GM21526 (cell line): ENCODE results near the gene CDK11B.
"Not testable (repeated sequence)": the region's sequence is repeated elsewhere in the genome, so short reads cannot be mapped to it uniquely, and the experiment has no call there.

Experiments used
- ATAC-seq: cut with Tn5 transposase; IDR thresholded peaks from one replicate; pipeline ENCODE4 v1.9.1; 2021; ENCODE audit warnings: moderate library complexity; ENCODE audit not compliant: unreplicated experiment, low FRiP score

Gene CDK11B

GRCh38 chr1:1600861-1601563 lies 57.8 kb downstream of the CDK11B start:
- no peak for ATAC-seq

- ATAC-seq = no peak
These were observed 58.6 kb downstream of the CDK11B start, which contains the start of gene FNDC10 for GRCh38 chr1:1599935-1600860. Gene FNDC10 (minus strand): TSS chr1:1600135. CDS start chr1:1600015, 120 bp downstream.

- no peak for ATAC-seq
These were observed 59.5 kb downstream of the CDK11B start for GRCh38 chr1:1599030-1599934.

GRCh38 chr1:1598720-1599029 lies 60.1 kb downstream of the CDK11B start:
- no peak for ATAC-seq

GRCh38 chr1:1598051-1598719 lies 60.6 kb downstream of the CDK11B start:
- ATAC-seq = no peak

- ATAC-seq = no peak
These were observed 61.4 kb downstream of the CDK11B start for GRCh38 chr1:1597275-1597930.

- ATAC-seq = no peak
These were observed 62.1 kb downstream of the CDK11B start for GRCh38 chr1:1596493-1597274.

- not testable (repeated sequence) for ATAC-seq
These were observed 63.5 kb downstream of the CDK11B start for GRCh38 chr1:1595341-1595740.

GRCh38 chr1:1594602-1595260 lies 64.1 kb downstream of the CDK11B start:
- no peak for ATAC-seq

GRCh38 chr1:1593834-1594601 lies 64.8 kb downstream of the CDK11B start:
- ATAC-seq = no peak

GRCh38 chr1:1591452-1591851 lies 67.4 kb downstream of the CDK11B start:
- ATAC-seq = no peak
